KOPT-K1 (cell line): ENCODE measurements around the gene TBL1X.
"Not testable (repeated sequence)": the region's sequence is repeated elsewhere in the genome, so short reads cannot be mapped to it uniquely, and the experiment has no call there.

Experiments
- H3K27ac ChIP-seq: fragments of 200-600 bp; sonication (generic); 2 replicates; pipeline ENCODE4 v1.5.1; 2016; ENCODE audit warnings: antibody characterized with exemption, mild to moderate bottlenecking, low read depth, low read length; ENCODE audit not compliant: poor library complexity, severe bottlenecking
- H3K36me3 ChIP-seq: fragments of 200-600 bp; sonication (generic); 2 replicates; pipeline ENCODE4 v1.5.1; 2017; ENCODE audit warnings: antibody characterized with exemption, mild to moderate bottlenecking, low read length, moderate library complexity; ENCODE audit not compliant: insufficient read depth
- H3K9me3 ChIP-seq: fragments of 200-600 bp; sonication (generic); 2 replicates; pipeline ENCODE4 v1.5.1; 2017; ENCODE audit warnings: antibody characterized with exemption, low read length, mild to moderate bottlenecking; ENCODE audit not compliant: insufficient read depth, poor library complexity, severe bottlenecking

TBL1X gene

DNA sequence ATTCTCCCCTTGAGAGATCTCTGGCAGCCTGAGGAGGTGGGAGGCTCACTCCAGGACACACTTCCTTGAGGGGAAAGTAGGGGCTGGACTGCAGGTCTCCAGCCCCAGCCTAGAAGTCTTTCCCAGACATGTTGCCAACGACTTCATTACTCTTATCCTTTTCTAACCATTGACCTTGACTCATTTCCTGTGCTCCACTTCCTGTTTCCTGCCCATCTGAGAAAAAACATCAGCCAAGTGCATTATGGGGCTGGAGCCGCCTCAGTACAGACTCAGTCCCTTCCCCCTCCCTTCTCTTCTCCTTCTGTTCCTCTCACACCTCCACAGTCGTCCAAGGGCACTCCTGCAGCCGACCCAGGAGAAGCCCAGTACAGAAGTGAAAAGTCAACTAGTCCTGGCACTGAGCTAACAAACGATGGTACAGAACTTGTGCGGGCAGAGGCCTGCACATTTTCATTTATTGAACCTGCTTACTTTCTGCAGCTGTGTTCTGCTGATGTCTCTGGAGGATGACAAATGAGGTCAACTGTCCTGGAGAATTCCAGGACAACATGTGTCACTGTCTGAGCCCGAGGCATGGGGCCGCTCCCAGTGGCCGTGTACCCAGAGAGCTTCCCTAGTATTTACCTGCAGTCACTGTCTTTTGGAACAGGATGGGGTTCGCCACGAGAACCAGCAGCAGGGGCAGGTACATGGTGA is 280.7 kb downstream of the TBL1X start:
- Histone ChIP-seq H3K27ac (no peak overlapping the region), H3K36me3 (no peaks in the 10 kb centered on the region)

DNA sequence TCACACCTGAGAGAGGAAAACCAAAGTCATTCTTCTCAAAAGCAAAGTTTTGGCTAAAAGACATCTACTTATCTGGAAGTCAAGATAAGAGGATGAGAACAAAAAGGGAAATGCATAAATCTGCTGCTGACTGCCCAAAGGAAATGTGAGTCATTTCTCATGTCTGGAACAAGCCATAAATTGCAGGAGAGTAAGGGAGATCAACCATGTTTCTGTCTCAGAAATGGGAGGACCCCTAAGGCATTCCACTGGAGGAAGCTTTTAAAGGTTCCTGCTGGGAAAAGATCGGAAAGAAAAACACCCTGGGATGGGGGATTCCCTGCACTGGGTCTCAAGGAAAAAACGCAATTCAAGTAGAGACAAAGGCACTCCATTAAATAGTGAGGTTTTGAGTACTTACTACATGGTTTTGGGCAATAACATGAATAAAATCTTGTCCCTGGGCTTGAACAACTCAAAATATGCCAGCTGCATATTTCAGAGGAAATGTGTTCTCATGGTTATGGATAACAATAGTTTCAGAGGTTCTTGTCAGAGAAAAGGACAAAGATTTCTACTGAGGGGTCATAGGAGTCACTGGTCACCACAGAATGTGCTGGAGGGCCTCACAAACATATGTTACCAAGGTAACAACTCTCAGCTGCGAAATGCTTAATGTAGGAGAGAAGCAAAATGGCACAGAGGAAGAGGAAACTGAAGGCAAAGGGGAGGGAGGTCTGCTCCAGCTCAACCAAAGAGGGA is 281.5 kb downstream of the TBL1X start:
- no peak overlapping the region for H3K27ac ChIP-seq
- no peaks in the 10 kb centered on the region for H3K36me3 ChIP-seq
- H3K9me3 ChIP-seq, result no peaks in the 10 kb centered on the region

More for the DNA sequence above, 280.7 kb downstream of the TBL1X start:
- no peaks in the 10 kb centered on the region for H3K9me3 ChIP-seq

DNA sequence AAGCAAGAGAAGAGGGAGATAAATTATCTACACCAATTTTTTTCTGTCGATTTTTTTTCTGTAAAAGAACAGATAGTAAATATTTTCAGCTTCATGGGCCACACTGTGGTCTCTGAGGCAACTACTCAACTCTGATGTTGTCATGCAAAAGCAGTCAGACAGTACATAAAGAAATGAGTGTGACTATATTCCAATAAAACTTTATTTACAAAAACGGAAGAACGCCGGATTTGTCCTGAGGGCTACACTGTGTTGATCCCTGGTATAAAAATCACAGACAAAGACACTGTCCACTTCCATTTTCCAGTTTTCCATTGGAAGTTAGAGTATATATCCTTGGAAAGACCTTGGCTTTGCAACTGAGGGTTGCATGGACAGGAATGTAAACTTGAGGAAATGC is 282.8 kb downstream of the TBL1X start:
- H3K27ac ChIP-seq, result no peak overlapping the region
- H3K36me3 ChIP-seq, result no peaks in the 10 kb centered on the region
- no peaks in the 10 kb centered on the region for H3K9me3 ChIP-seq

DNA sequence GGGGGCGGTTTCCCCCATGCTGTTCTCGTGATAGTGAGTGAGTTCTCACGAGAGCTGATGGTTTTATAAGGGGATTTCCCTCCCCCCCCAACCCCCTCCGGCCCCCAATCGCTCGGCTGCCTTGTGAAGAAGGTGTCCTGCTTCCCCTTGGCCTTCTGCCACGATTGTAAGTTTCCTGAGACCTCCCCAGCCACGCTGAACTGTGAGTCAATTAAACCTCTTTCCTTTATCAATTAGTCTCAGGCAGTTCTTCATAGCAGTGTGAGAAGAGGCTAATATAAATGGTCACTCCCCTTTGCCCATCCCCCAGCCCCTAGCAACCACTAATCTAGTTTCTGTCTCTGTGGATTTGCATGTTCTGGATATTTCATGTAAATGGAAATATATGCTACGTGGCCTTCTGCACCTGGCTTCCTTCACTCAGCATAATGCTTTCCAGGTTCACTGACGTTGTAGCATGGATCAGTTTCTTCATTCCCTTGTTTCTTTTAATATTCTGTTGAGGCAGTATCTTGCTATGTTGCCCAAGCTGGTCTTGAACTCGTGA is 284.4 kb downstream of the TBL1X start:
- no peak overlapping the region for H3K27ac ChIP-seq

DNA sequence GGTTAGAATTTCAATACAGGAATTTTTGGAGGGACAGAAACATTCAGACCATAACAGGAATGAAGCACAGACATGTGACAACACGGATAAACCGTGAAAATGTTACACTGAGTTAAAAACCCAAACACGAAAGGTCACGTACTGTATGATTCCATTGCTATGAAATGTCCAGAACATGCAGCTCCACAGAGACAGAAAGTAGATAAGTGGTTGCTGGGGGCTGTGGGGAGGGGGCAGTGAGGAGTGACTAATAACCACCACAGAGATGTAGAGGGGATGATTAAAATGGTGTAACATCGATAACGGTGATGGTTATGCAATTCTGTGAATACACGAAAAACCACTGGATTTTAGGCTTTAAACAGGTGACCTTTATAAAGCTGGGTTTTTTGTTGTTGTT is 292.5 kb downstream of the TBL1X start:
- no peaks in the 10 kb centered on the region for H3K36me3 ChIP-seq
- H3K9me3 ChIP-seq, result no peaks in the 10 kb centered on the region
- H3K27ac ChIP-seq, result no peak overlapping the region

More for the DNA sequence above, 284.4 kb downstream of the TBL1X start:
- H3K36me3 ChIP-seq, result no peaks in the 10 kb centered on the region
- H3K9me3 ChIP-seq, result no peaks in the 10 kb centered on the region

DNA sequence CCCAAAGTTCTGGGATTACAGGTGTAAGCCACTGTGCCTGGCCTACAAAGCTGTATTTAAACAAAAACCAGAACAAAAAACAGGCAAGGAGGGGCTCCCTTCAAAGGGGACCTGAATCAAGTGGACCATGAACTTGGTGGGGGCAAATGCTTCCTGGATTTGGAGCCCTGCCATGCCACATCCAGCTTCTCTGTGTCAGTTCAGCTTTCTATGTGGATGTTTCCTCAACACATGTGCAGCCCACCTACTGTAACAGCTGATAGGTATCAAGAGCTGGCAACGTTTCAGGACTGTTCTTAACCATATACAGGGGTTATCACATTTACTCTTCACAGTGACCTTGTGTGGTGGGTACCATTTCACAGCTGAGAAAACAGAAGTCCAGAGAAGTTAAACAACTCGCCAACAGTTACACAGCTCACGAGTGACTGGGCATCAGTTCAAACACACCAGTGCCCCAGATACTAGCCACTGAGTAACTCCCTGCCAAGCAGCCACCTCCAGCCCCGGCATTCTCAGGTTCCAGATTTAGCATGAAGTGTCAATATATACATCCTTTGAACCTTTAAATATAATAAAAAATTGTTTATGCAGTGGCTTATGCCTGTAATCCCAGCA is 293.3 kb downstream of the TBL1X start:
- no peak overlapping the region for H3K27ac ChIP-seq

DNA sequence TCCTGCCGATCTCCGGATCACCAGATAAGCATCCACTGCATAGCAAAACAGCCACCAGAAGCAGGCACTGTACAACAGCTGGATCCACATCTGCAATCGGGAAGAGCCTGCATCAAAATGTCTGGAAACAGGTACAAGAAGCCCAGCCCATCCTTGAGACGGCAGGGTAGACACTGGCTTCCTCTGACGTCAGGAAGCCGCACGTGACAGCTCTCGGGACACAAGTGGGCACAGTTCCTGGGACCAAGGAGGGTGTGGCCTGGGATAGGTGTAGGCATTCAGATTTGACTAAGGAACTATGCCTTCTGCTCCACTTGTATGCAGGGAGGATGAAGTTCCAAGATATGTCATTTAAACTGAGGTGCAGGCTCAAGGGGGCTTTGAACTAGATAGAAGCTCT is 294.5 kb downstream of the TBL1X start:
- Histone ChIP-seq H3K9me3 (no peaks in the 10 kb centered on the region), H3K27ac (no peak overlapping the region), H3K36me3 (no peaks in the 10 kb centered on the region)

More for the DNA sequence above, 293.3 kb downstream of the TBL1X start:
- Histone ChIP-seq H3K36me3 (no peaks in the 10 kb centered on the region), H3K9me3 (no peaks in the 10 kb centered on the region)

DNA sequence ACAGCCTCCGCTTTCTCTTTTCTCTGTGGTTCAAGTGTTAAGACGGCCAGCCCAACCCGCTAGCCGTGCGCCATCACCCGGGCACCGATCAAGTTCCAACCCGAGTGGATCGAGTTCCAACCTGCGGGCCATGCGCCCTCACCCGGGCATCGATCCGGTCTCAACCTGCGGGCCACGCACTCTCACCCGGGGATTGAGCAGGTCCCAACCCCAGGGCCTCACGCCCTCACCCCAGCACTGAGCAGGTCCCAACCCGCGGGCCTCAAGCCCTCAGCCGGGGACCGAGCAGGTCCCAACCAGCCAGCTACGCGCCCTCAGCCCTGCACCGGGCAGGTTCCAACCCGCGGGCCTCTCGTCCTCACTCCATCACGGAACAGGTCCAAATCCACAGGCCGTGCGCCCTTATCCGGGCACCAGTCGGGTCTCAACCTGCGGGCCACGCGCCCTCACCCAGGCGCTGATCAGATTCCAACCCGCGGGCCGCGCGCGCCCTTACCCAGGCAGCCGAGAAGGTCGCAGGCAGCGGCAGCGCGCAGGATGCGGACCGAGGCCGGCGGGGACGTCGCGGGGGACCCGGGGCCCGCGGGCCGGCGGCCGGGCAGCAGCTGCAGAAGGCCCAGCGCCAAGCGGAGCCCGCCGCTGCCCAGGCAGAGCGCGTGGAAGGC is 300.3 kb downstream of the TBL1X start:
- H3K27ac ChIP-seq, result no peak overlapping the region
- no peaks in the 10 kb centered on the region for H3K36me3 ChIP-seq
- no peaks in the 10 kb centered on the region for H3K9me3 ChIP-seq

DNA sequence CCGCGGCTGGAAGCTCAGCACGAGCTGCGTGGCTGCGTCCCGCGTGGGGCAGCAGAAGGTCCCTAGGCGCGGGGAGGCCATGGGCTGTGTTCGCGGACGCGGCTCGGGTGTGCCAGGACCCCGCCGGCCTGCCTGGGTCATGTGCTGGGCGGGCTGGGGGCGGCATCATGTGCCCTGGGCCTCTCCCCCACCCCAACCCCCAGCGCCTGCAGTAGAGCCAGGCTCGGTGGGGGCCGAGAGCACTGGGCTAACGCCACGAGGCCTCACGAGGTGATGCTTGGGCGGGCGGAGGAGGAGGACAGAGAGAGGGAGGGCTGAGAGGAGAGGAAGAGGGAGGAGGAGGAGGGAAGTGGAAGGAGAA is 300.9 kb downstream of the TBL1X start, which contains the start of gene GPR143:
GPR143 (minus strand) TSS at position 111 of the 361 bp plus-strand sequence; CDS start at position 81, 30 bp downstream.
- Histone ChIP-seq H3K9me3 (no peaks in the 10 kb centered on the region), H3K27ac (no peak within 1 kb of the TSS), H3K36me3 (no peaks in the 10 kb centered on the region)

DNA sequence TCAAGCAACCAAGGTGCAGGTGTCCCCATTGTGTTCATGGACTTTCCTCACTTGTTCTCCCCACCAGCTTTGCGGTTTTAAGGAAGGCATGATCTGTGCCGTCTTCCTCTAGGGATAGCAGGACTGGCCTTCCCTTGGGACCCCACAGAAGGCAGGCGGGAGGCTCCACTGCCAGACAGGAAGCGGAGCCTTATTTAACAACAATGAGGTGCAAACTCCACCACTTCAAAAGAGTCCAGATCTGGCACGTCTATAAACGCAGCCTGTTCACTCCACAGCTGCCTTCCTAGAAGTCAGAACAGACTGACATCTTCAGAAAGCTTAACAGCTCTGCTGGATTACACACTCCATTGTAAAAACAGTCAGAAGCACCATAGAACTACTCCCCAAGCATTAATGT is 302.5 kb downstream of the TBL1X start:
- Histone ChIP-seq H3K36me3 (no peaks in the 10 kb centered on the region), H3K9me3 (no peaks in the 10 kb centered on the region), H3K27ac (peak overlapping the region; percentile 6)

DNA sequence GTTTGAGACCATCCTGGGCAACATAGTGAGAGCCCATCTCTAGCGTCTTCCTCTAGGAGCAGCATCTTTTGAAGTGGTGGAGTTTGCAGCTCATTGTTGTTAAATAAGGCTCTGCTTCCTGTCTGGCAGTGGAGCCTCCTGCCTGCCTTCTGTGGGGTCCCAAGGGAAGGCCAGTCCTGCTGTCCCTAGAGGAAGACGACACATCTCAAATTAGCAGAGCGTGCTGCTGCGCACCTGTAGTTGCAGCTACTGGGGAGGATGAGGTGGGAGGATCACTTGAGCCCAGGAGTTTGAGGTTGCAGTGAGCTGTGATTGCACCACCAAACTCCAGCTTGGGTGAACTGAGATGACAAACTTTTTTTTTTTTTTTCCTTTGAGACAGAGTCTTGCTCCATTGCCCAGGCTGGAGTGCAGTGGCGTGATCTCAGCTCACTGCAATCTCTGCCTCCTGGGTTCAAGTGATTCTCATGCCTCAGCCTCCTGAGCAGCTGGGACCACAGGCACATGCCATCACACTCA is 303.5 kb downstream of the TBL1X start:
- H3K9me3 ChIP-seq, H3K36me3 ChIP-seq, H3K27ac ChIP-seq: not testable (repeated sequence)

DNA sequence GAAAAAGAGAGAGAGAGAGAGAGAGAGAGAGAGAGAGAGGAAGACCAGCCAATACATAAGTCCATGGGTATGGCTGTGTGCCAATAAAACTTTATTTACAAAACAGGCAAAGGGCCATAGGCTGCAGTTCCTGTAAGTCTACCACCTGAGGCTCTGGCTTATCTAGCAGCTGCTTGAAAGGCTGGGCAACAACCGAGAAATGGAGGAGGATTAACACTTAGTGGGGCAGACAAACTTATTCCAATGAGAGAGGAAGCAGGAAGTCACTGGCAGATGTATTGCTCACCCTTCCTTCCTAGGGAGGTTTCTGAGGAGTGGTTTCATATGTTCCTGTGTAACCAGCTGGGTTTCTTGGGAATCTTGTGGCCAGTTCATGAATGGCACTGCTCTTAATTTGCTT is 305.5 kb downstream of the TBL1X start:
- Histone ChIP-seq H3K27ac (no peak overlapping the region), H3K36me3 (no peaks in the 10 kb centered on the region), H3K9me3 (no peaks in the 10 kb centered on the region)

DNA sequence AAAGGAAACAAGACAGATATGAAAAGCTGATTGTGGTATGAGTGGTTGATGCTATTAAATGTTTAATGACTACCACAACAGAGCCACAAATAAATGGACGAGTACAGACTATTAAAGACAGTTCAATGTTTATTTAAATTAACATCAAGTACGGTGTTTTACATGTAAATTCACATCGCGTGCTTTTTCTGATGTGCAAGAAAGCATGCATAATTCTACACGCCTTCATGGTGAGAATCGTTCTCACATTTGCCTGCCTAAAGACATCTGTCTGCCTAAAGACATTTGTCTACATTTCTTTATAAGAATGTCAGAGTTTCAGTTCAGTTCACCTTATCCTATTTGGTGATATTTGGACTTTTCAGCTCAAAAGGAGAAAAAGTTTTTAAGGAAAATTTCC is 308.1 kb downstream of the TBL1X start:
- no peaks in the 10 kb centered on the region for H3K9me3 ChIP-seq

DNA sequence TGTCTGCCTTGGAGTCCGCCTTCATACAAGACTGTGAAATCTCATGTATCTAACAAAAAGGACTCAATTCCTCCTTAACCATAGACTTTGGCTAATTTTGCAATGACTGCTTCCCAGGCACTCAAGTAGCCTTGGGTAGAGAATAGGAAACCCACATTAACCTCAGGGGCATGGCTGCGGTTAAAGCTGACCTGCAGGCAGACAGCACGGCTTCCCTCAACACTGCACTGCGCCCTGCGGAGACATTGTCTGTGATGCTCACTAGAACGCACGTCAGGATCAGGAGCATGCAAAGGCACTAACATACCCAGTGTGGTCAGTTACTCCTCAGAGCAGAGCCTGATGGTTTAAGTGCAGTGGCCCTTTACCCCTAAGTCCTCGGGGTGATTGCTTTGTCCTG is 311.1 kb downstream of the TBL1X start:
- H3K27ac ChIP-seq, result no peak overlapping the region
- H3K9me3 ChIP-seq, result no peaks in the 10 kb centered on the region
- no peaks in the 10 kb centered on the region for H3K36me3 ChIP-seq

More for the DNA sequence above, 308.1 kb downstream of the TBL1X start:
- Histone ChIP-seq H3K36me3 (no peaks in the 10 kb centered on the region), H3K27ac (no peak overlapping the region)

DNA sequence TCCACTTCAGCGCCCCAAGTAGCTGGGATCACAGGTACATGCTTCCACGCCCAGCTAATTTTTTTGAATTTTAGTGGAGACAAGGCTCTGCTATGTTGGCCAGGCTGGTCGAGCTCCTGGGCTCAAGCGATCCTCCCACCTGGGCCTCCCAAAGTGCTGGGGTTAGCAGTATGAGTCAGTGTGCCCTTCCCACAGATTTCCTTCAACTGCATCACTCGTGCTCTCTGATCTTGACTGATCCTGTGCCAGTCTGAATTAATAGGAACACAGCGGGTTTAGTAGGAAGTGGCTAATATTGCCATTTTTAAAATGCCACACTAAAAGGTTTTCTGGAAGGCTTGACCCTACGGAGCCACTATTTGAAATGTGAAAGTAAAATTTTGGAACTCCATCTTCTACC is 317.1 kb downstream of the TBL1X start:
- Histone ChIP-seq H3K27ac (no peak overlapping the region), H3K36me3 (no peaks in the 10 kb centered on the region), H3K9me3 (no peaks in the 10 kb centered on the region)
